ENCODE results near the gene MXRA8. TPM values are rescaled to one million over a fixed set of nuclear protein-coding genes. Genes with fewer than 3 reads are reported as not detected.
A peak's percentile ranks its signal among the peaks of the same experiment; 100 is the strongest.
"Not testable (repeated sequence)": the region's sequence is repeated elsewhere in the genome, so short reads cannot be mapped to it uniquely, and the experiment has no call there.

Gene MXRA8
- total RNA-seq, 1 donor from 2014 or later, result 41.9 TPM

- DNase-seq (ENCODE audit: low spot score), result no peak
Measured at GRCh38 chr1:1320666-1321448, 37.5 kb downstream of the MXRA8 start.

DNA sequence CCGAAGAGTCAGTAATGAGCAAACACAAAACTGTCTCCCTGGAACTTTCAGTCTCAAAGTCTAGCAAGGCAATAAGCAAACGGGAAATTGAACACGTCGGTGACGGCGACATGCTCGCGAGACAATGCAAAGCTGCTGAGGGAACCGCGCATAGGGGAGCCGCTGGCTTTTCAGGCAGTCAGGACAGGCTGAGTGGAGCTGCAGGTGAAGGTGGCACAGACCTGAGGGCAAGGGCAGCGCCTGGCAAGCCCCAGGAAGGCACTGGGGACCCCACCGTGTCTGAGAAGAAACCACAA lies 38.8 kb downstream of the MXRA8 start:
- no peak for DNase-seq (ENCODE audit: low spot score)

GRCh38 chr1:1318777-1319645 lies 39.3 kb downstream of the MXRA8 start:
- no peak for DNase-seq (ENCODE audit: low spot score)

GRCh38 chr1:1318131-1318652 lies 40.2 kb downstream of the MXRA8 start:
- peak; percentile 80 for DNase-seq (ENCODE audit: low spot score)

- no peak for DNase-seq (ENCODE audit: low spot score)
Measured at GRCh38 chr1:1317420-1317819, 40.9 kb downstream of the MXRA8 start.

DNA sequence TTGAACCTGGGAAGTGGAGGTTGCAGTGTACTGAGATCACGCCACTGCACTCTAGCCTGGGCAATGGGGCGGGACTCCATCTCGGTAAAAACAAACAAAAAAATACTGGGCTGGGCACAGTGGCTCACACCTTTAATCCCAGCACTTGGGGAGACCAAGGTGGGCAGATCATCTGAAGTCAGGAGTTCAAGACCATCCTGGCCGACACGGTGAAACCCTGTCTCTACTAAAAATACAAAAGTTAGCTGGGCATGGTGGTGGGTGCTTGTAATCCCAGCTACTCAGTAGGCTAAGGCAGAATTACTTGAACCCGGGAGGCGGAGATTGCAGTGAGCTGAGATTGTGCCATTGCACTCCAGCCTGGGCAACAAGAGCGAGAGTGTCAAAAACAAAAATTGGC lies 42.2 kb downstream of the MXRA8 start:
- not testable (repeated sequence) for DNase-seq (ENCODE audit: low spot score)

GRCh38 chr1:1315435-1315954 lies 42.9 kb downstream of the MXRA8 start:
- no peak for DNase-seq (ENCODE audit: low spot score)

GRCh38 chr1:1314678-1315335 lies 43.5 kb downstream of the MXRA8 start:
- DNase-seq (ENCODE audit: low spot score), result no peak

GRCh38 chr1:1314237-1314586 lies 44.1 kb downstream of the MXRA8 start:
- no peak for DNase-seq (ENCODE audit: low spot score)

DNA sequence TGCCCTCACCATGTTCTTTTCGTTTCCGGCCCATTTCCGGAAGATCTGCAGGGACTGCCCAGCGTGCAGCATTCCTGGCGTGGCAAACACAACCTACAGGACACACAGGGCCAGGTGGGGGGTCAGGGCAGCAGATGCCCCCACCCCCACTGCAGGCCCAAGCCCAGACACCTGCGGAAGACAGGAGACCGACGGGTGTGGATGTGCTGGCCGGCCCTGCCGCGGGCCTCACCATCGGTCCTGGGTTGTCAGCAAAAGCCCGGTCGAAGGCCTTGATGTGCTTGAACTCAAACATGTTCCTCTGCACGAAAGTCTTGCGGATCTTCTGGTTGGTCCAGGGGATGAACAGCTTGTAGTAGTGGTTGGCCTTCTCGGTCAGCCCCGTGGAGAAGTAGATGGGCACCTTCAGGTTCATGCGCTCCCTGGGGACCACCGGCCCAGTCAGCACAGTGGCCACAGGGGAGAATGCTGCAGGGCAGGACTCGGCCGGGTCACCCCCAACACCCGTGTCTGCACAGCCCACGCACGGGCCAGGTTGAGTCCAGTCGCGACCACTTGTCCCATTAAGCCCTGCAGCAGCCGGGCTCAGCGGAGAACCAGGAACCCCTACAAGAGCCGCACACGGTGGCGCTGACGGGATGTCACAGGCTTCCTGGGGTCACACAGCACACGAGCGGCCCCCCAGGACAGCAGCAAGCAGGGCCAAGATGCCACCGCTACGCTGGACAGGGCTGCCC lies 44.7 kb downstream of the MXRA8 start:
- DNase-seq (ENCODE audit: low spot score), result no peak

GRCh38 chr1:1312450-1313314 lies 45.7 kb downstream of the MXRA8 start:
- no peak for DNase-seq (ENCODE audit: low spot score)

GRCh38 chr1:1311107-1312104 lies 46.9 kb downstream of the MXRA8 start:
- DNase-seq (ENCODE audit: low spot score), result no peak

DNA sequence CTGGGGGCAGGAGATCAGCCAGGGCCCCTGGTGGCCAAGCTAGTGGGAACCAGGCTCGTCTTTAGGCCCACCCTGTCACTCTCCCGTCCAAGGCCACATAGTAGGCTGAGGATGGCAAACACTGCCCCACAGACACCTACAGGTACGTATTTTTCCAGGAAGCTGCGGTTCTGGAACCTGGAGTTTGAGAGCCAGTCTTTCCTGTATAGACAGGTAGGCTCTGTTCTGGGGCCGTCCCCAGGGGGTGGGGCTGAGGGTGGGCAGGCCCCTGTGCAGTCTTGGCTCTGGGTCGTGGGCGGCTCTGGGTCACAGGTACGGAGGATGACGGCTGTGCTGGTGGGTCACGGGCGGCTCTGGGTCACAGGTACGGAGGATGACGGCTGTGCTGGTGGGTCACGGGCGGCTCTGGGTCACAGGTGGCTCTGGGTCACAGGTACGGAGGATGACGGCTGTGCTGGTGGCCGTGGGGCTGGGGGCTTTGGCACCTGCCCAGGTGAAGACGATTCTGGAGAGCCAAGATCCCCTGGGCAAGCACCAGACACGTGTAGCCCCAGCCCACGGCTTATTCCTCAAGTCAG lies 47.8 kb downstream of the MXRA8 start:
- DNase-seq (ENCODE audit: low spot score), result peak; percentile 79

- no peak for DNase-seq (ENCODE audit: low spot score)
Measured at GRCh38 chr1:1310109-1310385, 48.3 kb downstream of the MXRA8 start.

DNA sequence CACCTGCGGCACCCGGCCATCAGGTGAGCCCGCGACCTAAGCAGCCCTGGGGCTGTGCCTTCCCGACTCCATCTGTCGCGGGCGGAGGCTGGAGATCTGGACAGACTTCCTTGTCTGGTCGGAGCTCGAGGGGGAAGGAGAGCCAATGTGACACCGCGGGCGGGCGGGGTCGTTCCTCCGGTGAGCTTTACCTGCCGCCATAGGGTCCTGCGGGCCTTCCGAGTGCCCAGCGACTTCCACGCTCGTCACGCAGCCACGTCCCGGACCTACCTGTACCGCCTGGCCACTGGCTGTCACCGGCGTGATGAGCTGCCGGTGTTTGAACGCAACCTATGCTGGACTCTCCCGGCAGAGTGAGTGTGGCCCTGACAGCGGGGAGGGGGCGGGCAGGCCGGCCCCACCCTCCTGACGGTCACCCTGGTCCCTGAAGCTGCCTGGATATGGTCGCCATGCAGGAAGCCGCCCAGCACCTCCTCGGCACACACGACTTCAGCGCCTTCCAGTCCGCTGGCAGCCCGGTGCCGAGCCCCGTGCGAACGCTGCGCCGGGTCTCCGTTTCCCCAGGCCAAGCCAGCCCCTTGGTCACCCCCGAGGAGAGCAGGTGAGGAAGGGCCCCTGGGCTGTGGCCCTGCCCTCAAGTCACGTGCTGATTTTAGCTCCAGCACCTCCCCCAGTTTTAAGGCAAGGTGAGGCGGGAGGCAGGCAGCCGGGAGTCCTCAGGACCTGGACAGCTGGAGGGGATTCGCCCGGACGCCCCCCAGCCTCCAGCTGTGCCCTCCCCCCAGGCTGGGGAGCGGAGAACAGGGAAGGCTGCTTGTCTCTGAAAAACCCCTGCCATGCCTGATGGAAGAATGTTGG lies 48.9 kb downstream of the MXRA8 start:
- peak; percentile 67 for DNase-seq (ENCODE audit: low spot score)

DNA sequence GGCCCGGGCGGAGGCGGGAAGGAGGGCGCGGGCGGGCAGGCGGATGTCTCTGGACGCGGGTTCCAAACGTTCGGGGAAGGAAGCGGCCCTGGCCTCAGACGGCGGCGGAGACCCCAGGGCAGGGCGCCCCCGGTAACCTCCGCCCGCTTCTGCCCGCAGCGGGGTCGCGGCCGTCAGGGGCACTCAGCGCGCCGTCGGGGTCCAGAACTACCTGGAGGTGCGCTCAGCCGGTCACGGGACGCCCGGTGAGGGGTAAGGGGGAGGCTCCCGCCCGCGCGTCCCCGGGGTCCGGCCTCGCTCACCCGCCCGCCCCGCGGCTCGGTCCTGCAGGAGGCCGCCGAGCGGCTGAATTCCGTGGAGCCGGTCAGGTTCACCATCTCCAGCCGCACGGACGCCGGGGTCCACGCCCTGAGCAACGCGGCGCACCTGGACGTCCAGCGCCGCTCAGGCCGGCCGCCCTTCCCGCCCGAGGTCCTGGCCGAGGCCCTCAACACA lies 49.6 kb downstream of the MXRA8 start:
- DNase-seq (ENCODE audit: low spot score), result no peak

DNA sequence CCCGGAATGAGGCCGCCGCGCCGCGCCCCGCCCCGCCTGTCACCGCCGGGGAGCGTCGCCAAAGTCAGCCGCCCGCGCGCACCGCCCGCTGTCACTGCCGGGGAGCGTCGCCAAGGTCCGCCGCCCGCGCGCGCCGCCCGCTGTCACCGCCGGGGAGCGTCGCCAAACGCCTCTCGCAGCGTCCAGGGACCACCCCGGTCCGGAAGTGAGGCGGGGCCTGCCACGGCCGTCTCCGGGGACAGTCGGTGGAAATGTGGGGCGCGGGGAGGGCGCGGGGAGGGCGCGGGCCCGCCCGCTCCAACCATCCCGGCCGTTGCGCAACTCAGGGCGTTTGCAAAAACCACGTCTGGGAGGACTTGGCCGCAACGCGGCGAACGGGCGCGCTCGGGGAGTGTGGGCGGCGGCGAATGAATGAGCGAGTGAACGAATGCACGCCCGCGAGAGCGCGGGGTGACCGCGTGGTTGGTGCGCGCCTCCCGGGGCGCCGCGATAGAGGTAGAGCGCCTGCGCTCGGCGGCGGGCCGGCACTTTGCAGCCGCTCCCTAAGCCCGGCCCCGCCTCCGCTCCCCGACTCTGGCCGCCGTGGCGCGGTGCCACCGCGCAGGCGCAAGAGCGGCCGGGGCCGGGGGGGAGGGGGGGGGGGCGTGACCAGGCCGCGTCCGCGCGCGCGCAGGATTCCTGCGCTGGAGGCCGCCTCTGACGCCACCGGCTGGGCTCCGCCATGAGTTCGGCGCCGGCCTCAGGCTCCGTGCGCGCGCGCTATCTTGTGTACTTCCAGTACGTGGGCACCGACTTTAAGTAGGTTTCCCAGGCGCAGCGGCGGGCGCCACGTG lies 50.2 kb downstream of the MXRA8 start, which contains the start of the genes ACAP3 and PUSL1:
Gene ACAP3, minus strand, starts transcription at position 8 of the 833 bp plus-strand sequence. CDS start 115 bp downstream, outside the sequence.
Gene PUSL1, plus strand, starts transcription at position 675 of the 833 bp plus-strand sequence. Its CDS starts 47 bp downstream, at position 722.
- peak; percentile 91 for DNase-seq (ENCODE audit: low spot score)

Measured in ureter (tissue), 1 donor.